NCI-H748 (cell line): ENCODE measurements around the gene MTHFS.

Source experiments
- DNase-seq: peaks from one replicate; lab custom pipeline; 2025; ENCODE audit not compliant: unreplicated experiment; lab: John Stamatoyannopoulos, UW

Gene MTHFS

DNA sequence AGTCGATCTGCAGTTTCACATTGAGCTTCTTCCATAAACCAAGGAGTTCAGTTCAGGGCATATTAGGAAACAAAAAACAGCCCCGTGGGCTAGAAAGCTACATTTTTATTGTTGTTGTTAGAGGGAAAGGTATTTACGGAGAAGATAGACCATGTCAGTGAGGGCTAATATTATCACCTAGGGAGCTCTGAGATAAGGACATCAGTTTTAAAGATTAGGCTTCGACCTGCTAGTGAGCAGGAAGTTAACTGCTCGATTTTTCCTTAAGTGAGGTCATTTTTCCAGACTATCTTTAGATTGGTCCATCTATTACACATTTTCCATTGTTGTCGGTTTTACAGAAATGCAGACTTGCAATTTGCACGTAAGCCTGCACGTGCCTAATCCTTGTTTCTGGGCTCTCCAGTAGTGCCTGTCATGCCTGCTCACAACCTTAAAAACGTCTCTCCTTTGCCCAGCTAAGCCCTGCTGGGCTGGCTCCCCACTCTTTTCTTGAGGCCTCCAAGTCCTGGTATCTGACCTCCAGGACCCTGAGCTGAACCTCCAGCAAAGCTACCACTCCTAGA lies 72.6 kb downstream of the MTHFS start:
- DNase-seq = no peak

DNA sequence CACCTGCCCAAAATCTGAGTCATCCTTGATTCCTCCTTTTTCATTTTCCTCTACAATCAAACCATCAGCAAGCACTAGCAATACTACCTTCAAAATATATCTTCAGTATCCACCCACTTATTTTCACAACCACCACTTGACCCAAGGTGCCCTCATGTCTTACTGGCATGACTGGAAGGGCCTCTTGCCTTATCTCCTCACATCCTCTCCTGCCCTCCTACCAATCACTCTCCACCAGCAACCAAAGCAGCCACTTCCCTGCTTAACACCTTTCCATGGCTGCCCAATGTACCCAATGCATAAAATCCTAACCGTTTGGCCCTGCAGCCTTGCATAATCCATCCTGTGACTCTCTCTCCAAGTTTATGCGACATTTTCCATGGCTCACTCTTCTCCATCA lies 76.0 kb downstream of the MTHFS start:
- no peak for DNase-seq

- DNase-seq = no peak
Observed at GRCh38 chr15:79820176-79820575, 76.6 kb downstream of the MTHFS start.

DNA sequence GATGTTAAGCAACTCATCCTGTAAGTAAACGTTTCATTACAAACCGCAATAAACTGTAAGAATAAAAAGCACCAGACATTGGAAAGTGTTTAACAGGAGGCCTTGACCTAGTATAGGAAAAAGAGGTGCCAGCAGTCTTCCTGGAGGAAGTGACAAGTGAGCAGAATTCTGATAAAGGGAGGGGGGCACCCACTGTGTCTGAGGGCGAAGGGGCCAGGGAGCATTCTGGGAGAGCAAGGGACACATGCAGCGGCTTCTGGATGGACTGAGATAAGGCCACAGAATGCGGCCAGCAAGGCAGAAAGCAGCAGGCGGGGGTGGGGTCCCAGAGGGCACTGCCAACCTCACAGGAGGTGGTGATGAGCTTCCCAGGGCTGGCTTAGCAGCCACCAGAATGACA lies 80.2 kb downstream of the MTHFS start:
- DNase-seq = no peak

DNA sequence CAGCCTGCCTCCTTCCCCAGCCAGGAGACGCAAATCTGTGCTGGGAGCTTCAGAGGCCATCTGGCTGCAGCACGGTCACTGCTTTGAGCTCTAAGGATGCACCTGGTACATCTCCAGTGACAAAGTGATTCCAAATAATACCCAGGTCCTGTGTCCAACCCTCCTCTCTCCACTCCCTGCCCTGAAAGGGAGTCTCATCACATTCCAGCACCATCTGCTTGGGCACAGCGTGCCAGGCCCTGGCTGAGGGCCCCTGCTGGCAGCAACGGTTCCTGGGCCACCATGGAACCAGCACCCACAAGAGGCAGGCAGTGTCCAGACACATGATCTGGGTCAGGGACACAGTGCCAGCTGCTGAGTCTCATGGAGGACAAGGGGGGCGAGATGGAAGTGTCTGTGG lies 81.3 kb downstream of the MTHFS start:
- no peak for DNase-seq

DNA sequence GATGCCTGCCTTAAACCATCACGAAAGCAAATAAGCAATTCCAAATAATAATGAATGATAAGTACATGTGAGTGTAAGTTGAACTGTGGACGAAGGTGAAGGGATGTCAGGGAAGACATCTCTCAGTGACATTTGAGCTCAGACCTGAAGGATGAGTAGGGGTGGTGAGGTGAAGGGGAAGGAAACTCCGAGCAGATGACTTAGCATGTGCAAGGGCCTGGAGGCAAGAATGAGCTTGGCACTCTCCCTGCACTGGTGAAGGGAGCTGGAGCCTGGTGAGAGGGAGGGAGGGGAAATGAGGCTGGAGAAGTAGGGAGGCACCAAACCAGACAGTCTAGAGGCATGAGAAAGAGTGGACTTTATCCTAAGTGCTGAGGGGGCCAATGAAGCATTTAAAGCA lies 84.3 kb downstream of the MTHFS start:
- no peak for DNase-seq

GRCh38 chr15:79811406-79812405 lies 85.1 kb downstream of the MTHFS start:
- DNase-seq = peak; percentile 1

DNA sequence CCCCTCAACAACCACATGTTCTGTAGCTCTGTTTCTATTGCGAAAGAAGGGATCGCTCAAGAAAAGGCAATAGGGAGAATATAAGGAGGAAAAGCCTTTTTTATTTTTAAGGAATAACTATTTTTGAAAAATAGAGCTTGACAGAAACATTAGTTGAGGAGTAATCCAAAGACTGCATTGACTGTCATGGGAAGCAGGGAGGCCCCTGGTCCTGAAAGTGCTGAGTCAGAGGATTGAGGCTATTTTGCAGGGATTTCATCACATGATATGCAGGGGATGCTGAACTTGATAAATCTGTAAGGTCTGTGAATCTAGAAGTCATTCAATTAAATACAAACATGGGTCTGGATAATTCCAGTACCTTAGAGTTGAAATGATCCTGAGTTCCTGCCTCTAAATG lies 92.0 kb downstream of the MTHFS start:
- no peak for DNase-seq

- no peak for DNase-seq
Observed at GRCh38 chr15:79798311-79798710, 98.5 kb downstream of the MTHFS start.
